Astrocyte (in vitro differentiated cells and primary cell): ENCODE data around the gene LMTK3.

Experiments used
- CTCF ChIP-seq: IDR thresholded peaks from 2 replicates; pipeline ENCODE4 v1.5.1; 2011; ENCODE audit warnings: low read depth, mild to moderate bottlenecking, inconsistent platforms, low read length, moderate library complexity; ENCODE audit not compliant: insufficient read depth
- EZH2 ChIP-seq: IDR thresholded peaks from 2 replicates; pipeline ENCODE4 v1.6.1; 2012; ENCODE audit warnings: mild to moderate bottlenecking, low read length, inconsistent platforms; ENCODE audit not compliant: insufficient read depth

- TF ChIP-seq EZH2 (no peak), CTCF (no peak)
These were observed 41.5 kb downstream of the LMTK3 start for GRCh38 chr19:48469934-48470680.
